ENCODE results near the gene FBXO46. TPM values are rescaled to one million over a fixed set of nuclear protein-coding genes. Genes with fewer than 3 reads are reported as not detected.

Gene FBXO46
- total and polyA plus RNA-seq, 2 of the 13 experiments (the other 11 are each of a cell fraction or from before 2014, with no cell fraction given) = 6.2 to 6.4 TPM

DNA sequence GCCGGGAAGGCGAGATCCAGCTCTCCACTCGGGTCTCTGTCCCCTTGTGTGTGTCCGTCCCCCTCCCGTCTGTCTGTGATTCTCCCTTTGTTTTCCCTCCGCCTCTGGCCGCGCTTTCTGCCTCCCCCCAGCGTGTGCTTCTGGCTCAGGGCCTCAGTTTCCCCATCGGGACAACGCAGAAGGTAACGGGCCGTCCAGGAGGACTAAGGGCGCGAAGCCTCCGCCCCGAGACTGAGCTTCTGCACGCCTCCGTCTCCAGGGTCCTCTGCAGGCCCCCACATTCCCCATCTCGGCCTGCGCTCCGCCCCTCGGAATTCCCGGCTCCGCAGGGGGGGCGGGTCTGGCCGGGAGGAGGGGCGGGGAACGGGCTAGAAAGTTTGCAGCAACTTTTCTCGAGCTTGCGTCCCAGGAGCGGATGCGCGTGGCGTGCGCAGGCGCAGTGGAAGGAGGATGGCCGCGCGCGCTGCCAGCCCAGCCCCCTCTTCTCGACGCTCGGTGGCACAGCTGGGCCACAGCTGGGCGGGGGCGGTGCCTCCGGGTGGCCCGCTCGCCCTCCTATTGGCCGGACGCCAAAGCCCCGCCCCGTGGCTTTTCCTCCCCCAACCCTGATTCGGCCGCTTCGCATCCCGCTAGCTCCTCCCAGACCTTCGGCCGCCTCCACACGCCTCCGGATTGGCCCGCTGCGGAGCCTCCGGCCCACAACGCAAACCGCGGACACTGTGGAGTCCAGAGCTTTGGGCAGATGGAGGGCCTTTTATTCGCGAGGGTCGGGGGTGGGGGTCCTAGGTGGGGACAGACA lies 38.5 kb upstream of the FBXO46 start, which contains the start of gene SIX5 (continued):
- TF ChIP-seq ZBTB4 (CRISPR knock-in tag; IDR thresholded peaks at IDR 0.05; ENCODE audit: borderline replicate concordance) (no peak), NBN (conservative IDR thresholded peaks at IDR 0.05) (no peak), KAT8 (CRISPR knock-in tag; IDR thresholded peaks at IDR 0.05) (peak; percentile 70), RAD21 (CRISPR knock-in tag; IDR thresholded peaks at IDR 0.05) (peak; percentile 6; the same call in 1 of the 2 replicates), MTERF4 (CRISPR knock-in tag; IDR thresholded peaks at IDR 0.05) (no peak), CHD4 (IDR thresholded peaks at IDR 0.05; ENCODE audit: borderline replicate concordance, low read length) (no peak), MATR3 (CRISPR knock-in tag; IDR thresholded peaks at IDR 0.05) (no peak), ATF1 (CRISPR knock-in tag; IDR thresholded peaks at IDR 0.05) (no peak), ZNF274 (CRISPR knock-in tag; IDR thresholded peaks at IDR 0.05) (no peak; the same call in 1 of the 2 replicates), ZBTB2 (CRISPR knock-in tag; IDR thresholded peaks at IDR 0.05; ENCODE audit: low read depth) (no peak; the same call in 1 of the 2 replicates), NAIF1 (CRISPR knock-in tag; IDR thresholded peaks at IDR 0.05; ENCODE audit: borderline replicate concordance) (peak; percentile 96), U2AF2 (IDR thresholded peaks at IDR 0.05; ENCODE audit: low read depth, low read length) (no peak), ZNF674 (CRISPR knock-in tag; IDR thresholded peaks at IDR 0.05; ENCODE audit: low read depth) (no peak), SRSF9 (IDR thresholded peaks at IDR 0.05; ENCODE audit: borderline replicate concordance, insufficient read depth, low read depth, low read length, poor library complexity, severe bottlenecking) (no peak), CBX1 (IDR thresholded peaks at IDR 0.05; ENCODE audit: low read depth) (peak; percentile 59), NCOA1 (CRISPR knock-in tag; IDR thresholded peaks at IDR 0.05) (no peak), SNAI1 (CRISPR knock-in tag; IDR thresholded peaks at IDR 0.05; ENCODE audit: borderline replicate concordance) (peak; percentile 48; the same call in 1 of the 2 replicates), BCL6 (CRISPR knock-in tag; IDR thresholded peaks at IDR 0.05) (peak; percentile 72), NRL (CRISPR knock-in tag; IDR thresholded peaks at IDR 0.05; ENCODE audit: borderline replicate concordance) (0 out of 2 replicates have a peak, but pooled peaks have one; percentile 41), ZNF335 (CRISPR knock-in tag; IDR thresholded peaks at IDR 0.05) (no peak; the same call in 1 of the 2 replicates), MBNL3 (CRISPR knock-in tag; conservative IDR thresholded peaks at IDR 0.05) (no peak), ZNF33B (CRISPR knock-in tag; IDR thresholded peaks at IDR 0.05) (no peak), ZNF629 (CRISPR knock-in tag; conservative IDR thresholded peaks at IDR 0.05) (0 out of 2 replicates have a peak, but pooled peaks have one; percentile 13), POLR2AphosphoS5 (IDR thresholded peaks at IDR 0.05; ENCODE audit: low read depth, low read length) (peak; percentile 94), ZNF841 (CRISPR knock-in tag; IDR thresholded peaks at IDR 0.05; ENCODE audit: borderline replicate concordance) (no peak), NFRKB (IDR thresholded peaks at IDR 0.05) (no peak)
